ENCODE data around the gene BPHL.

- TF ChIP-seq CEBPB (IDR thresholded peaks at IDR 0.05; ENCODE audit: low read depth, low read length) (no peak), RFX5 (IDR thresholded peaks at IDR 0.05; ENCODE audit: low read depth, low read length) (no peak), RAD21 (IDR thresholded peaks at IDR 0.05; ENCODE audit: low read length) (no peak), USF2 (IDR thresholded peaks at IDR 0.05; ENCODE audit: low read depth, low read length) (no peak), CTCF (conservative IDR thresholded peaks at IDR 0.05; ENCODE audit: low read depth, low read length) (no peak), SMC3 (IDR thresholded peaks at IDR 0.05; ENCODE audit: low read depth, low read length) (no peak), POLR2A (IDR thresholded peaks at IDR 0.05; ENCODE audit: low read depth, low read length) (no peak), FOS (IDR thresholded peaks at IDR 0.05; ENCODE audit: low read depth, low read length) (no peak), NFE2L2 (IDR thresholded peaks at IDR 0.05; ENCODE audit: low read depth, low read length) (no peak), RCOR1 (IDR thresholded peaks at IDR 0.05; ENCODE audit: insufficient replicate concordance, low read length) (no peak), MAZ (IDR thresholded peaks at IDR 0.05; ENCODE audit: borderline replicate concordance, low read depth, low read length) (no peak), MXI1 (IDR thresholded peaks at IDR 0.05; ENCODE audit: borderline replicate concordance, low read depth, low read length) (no peak), MAFK (IDR thresholded peaks at IDR 0.05; ENCODE audit: low read depth, low read length) (no peak), CHD1 (IDR thresholded peaks at IDR 0.05; ENCODE audit: low read depth, low read length) (no peak)
Observed at GRCh38 chr6:3133515-3133914, 15.0 kb downstream of the BPHL start.

Measured in IMR-90 (cell line).